ENCODE results near the gene FRRS1L.

Gene FRRS1L, protein sequence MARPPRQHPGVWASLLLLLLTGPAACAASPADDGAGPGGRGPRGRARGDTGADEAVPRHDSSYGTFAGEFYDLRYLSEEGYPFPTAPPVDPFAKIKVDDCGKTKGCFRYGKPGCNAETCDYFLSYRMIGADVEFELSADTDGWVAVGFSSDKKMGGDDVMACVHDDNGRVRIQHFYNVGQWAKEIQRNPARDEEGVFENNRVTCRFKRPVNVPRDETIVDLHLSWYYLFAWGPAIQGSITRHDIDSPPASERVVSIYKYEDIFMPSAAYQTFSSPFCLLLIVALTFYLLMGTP

GRCh38 chr9:109166771-109167601 lies at the start of gene FRRS1L:
Gene FRRS1L, minus strand, starts transcription at chr9:109167249. Its CDS starts 111 bp downstream, at chr9:109167138.
- no peak for DNase-seq (ENCODE audit: low read depth)

GRCh38 chr9:109214414-109214813 lies 47.4 kb upstream of the FRRS1L start:
- no peak for DNase-seq (ENCODE audit: low read depth)

DNA sequence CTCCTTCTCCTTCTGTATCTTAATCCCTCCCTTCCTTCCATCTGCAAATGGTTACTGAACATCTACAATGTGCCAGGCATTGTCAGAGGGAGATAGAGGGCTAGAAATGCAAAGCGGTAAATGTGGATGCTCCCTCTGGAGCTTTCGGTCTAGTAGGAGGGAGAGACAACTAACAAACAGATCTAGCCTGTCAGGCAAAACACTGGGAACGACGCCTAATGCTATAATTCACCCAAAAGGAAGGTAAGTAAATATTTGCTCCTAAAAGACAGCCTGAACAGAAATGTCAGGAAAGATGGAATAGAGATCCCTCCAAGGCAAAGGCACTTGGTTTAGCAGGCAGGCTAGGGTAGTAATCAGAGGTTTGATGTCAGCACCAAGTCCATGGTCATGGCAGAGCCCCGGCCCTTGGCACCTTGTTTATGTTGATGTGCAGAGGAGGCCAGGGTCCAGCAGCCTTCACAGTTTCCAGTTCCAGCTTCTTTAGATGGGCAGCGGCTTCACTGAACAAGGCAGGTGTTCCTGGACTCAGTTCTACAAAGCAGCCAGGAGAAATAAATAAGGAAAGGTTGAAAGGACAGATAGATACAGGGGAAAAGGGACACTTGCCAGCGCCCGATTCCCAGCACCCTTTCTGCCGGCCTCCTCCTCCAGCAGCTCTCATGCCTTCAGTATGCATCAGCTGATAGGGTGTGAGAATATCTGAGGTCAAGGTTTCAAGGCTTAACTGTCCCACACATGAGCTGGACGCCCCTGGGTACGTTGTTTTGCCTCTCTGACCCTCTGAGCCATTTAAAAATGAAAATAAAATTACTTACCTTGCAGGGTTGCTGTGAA lies 46.5 kb upstream of the FRRS1L start:
- no peak for DNase-seq (ENCODE audit: low read depth)

DNA sequence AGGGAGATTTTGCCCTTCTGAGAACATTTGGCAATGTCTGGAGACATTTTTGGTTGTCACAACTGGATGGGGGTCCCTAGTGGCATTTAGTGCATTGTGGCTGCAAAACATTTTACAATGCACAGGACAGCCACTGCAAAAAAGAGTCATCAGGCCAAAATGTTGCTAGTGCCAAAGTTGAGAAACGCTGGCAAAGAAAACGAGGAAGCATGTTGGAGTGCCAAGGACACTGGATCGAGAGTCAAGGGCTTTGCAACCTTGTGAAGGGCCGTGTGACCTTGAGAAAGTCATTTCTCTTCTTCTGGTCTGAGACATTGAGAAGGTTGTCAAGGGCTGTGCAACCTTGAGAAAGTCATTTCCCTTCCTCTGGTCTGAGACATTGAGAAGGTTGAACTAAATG lies 45.7 kb upstream of the FRRS1L start:
- no peak for DNase-seq (ENCODE audit: low read depth)

DNA sequence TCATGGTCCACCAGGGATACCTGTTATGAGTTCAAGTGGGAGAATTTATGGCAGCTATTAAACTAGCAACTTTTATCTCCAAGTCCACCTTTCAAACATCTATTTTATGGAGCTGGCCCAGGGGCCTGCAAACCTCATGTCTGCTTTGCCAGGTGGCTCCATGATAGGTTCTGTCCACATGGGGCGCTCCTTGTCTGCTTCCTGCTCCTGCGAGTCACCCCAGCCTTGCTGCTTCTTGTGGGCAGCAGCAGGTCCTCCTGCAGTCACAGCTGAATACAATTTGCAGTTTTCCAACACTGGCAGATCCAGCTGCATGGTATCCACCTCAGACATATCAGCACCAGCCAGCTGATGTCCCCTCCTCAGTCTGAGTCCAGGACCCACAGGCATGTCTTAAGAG lies 39.6 kb upstream of the FRRS1L start:
- DNase-seq (ENCODE audit: low read depth), result no peak

DNA sequence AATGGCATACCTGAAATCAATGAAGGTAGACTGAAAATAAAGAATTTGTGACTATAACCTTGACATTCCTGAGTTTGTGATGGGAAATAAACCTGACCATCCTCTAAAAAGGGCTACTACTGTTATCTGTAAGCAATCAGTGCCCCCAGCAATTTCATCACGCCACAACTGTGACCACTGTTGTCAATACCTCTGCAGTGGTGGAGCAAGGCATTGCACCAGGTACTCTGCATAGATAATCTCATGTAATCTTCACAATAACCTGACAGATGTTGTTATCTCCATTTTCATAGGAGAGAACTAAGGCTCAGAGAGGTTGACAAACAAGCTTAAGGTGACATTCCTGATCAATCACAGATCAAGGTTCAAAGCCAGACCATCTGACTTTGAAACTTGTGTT lies 38.5 kb upstream of the FRRS1L start:
- no peak for DNase-seq (ENCODE audit: low read depth)

DNA sequence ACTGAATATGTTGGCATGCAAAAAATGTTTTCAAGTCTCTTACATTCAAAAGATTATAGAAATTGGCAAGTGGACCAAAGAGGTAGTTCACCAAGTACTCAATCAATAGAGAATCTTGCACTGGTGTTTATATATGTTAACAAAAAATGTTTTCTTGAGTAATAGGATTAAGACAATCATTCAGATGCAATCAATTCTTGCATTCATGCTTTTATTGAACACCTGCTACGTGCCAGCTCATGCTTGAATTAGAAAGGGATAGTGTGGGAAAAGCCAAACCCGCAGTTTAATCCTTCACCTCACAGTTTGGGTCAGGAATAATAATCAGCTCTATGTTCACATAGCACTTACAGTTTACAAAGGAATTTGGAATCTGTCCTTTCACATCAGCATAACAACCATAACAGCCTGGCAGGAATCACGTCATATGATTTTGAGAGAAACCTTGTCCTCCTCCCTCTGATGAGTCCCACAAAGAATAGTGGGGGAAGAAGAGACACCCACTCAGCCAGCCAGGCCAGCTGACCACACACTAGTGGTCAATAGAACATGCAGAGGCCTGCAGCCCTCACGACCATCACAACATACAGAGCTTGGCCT lies 36.8 kb upstream of the FRRS1L start:
- no peak for DNase-seq (ENCODE audit: low read depth)

GRCh38 chr9:109199676-109200075 lies 32.6 kb upstream of the FRRS1L start:
- DNase-seq (ENCODE audit: low read depth), result no peak

DNA sequence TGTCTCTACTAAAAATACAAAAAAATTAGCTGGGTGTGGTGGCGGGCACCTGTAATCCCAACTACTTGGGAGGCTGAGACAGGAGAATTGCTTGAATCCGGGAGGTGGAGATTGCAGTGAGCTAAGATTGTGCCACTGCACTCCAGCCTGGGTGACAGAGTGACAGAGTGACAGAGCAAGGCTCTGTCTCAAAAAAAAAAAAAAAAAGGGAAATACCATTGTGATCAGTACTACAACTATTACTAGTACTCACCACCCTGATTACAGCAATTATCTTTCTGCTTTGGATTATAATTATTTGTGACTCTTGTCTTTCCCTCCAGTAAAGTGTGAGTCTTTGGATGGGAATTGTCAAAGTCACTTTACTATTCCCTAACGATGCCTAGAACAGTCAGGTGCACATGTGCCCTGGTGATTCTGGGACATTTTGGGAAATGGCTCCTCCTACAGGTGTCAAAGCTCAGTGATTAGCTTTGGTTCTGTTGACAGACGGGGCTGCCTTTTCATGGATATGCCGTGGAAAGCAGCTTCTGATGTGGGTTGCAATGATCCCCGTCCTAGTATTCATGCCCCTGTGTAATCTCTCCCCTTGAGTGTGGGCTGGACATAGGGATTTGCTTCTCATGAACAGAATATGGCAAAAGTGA lies 31.8 kb upstream of the FRRS1L start:
- DNase-seq (ENCODE audit: low read depth), result no peak

DNA sequence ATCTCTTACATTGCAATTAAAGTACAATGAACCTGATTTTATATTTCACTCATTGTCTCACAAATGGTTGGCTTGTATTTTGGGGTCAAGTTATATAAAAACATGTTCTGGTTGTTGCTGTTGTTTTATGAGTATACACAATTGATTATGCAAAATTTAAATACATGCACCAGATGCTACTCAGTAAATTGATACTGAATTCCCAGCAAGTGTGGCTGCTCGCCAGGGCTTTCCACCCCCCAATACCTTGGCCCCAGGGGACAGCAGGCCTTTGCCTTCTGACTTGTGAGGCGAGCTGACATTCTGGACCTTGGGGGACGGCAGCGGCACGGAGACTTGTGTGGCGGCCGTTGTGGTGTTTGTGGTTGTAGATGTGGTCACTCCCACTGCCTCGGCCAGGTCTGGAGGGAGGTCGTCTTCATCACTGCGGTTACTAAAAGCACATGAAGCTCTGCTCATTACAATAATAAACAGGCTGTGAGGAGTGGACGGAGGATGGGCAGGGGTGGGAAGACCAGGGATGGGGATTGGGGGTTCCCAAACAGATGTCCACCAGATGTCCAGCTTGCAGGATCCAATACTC lies 27.0 kb upstream of the FRRS1L start:
- no peak for DNase-seq (ENCODE audit: low read depth)

DNA sequence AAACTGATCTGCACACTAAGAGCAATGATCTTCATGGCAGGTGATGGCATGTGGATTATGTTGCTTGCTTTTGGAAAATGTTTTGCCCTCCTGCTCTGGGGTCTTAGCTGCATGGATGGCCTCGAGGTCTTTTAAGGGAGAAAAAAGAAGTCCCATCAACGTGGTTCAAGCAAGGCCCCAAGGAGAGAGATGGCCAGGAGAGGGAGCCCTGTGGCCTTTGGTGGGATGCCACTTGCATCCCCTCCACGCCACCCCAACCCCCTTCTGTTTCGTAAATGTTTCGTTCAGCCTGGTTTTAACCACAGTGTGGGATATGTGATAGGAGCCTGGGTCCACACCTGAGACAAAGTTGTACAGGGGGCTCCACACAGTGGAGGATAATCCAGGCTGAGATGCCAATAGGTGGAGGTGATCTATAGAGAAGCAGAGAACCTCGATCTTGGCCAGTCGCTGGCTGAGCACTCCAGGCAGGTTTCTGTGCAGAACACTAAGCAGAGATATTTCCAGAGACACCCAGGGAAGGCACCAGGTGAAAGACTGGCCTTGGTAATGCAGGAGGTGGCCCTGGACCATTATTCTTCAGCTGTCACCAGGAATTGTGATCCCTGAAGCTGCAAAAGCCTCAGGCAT lies 25.8 kb upstream of the FRRS1L start:
- no peak for DNase-seq (ENCODE audit: low read depth)

DNA sequence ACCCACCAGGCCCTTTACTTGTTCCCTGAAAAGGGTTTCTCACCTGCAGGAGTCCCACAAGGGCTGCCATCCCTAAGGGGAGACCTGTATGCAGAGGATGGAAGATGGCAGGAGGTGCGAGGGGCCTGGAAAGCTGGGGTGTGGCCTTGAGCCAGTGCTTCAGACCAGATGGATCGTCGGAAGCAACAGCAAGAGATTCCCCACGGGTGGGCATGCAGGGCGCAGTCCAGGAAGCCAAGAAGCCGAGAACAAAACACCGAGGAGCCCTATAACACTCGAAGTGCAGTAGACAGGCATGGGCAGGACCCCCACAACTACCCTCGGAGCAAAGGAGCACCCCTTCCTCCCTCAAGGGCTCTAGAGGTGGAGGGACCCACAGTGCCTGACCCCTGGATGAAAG lies 24.7 kb upstream of the FRRS1L start:
- no peak for DNase-seq (ENCODE audit: low read depth)

GRCh38 chr9:109190151-109190550 lies 23.1 kb upstream of the FRRS1L start:
- DNase-seq (ENCODE audit: low read depth), result no peak

DNA sequence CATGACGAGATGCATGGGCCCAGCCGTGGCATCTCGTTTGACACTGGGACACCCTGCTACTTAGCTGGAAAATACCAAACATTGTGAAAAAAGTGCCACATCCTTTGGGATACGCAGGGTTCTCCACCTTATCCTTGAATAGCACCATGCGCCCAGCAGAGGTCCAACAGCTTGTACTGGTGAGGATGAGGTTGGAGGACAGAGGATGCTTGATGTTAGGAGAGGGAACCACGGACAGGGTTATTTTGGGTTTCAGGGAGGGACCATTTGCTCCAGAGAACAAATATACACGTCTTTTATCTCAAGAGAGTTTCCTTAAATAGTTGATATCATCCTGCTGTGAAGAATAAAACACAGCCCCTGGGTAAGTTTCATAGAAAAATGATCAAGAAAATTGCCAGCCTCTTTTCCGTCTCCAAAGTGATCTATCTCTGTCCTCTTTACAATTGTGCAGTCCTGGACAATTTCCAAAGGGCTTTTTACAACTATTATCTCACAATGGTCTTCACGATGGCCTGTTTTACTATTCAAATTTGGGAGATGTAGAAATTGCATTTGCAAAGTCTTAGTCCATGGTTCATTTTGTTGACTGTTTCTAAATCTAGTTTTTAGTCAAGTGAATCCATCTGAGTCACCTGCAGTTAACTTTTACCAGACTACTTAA lies 19.9 kb upstream of the FRRS1L start:
- DNase-seq (ENCODE audit: low read depth), result no peak

- DNase-seq (ENCODE audit: low read depth), result no peak
Observed at GRCh38 chr9:109182940-109183798, 16.1 kb upstream of the FRRS1L start.

- no peak for DNase-seq (ENCODE audit: low read depth)
Observed at GRCh38 chr9:109182550-109182939, 15.5 kb upstream of the FRRS1L start.

- DNase-seq (ENCODE audit: low read depth), result no peak
Observed at GRCh38 chr9:109181284-109181683, 14.2 kb upstream of the FRRS1L start.

- no peak for DNase-seq (ENCODE audit: low read depth)
Observed at GRCh38 chr9:109179801-109180523, 12.9 kb upstream of the FRRS1L start.

- no peak for DNase-seq (ENCODE audit: low read depth)
Observed at GRCh38 chr9:109176963-109177362, 9.9 kb upstream of the FRRS1L start.

All from stimulated activated CD8-positive, alpha-beta memory T cell treated with anti-CD3 and anti-CD28 coated beads, Interleukin-12 subunit alpha, Interleukin-12 subunit beta, amount 100 ng/mL, for 4 hours (primary cell).